H9 (cell line): ENCODE results near the gene NEURL1. TPM values are rescaled to one million over a fixed set of nuclear protein-coding genes. Genes with fewer than 3 reads are reported as not detected.

Source experiments
- DNase-seq: peaks from one replicate; pipeline ENCODE4 v3.0.0-alpha.2; 2017
- H2AFZ ChIP-seq: one replicate; pipeline ENCODE4 v1.6.1; 2013; ENCODE audit warnings: mild to moderate bottlenecking, low read length, control low read depth, moderate library complexity
- H2AK5ac ChIP-seq: 2 replicates; pipeline ENCODE4 v1.6.1; 2013; ENCODE audit warnings: low read length, control low read depth, mixed read lengths; ENCODE audit not compliant: insufficient read length
- H2BK120ac ChIP-seq: one replicate; pipeline ENCODE4 v1.6.1; 2013; ENCODE audit warnings: low read depth, mild to moderate bottlenecking, low read length, control low read depth, inconsistent platforms; ENCODE audit not compliant: poor library complexity, severe bottlenecking
- H2BK12ac ChIP-seq: 2 replicates; pipeline ENCODE4 v1.6.1; 2013; ENCODE audit warnings: low read length, control low read depth, mixed read lengths, low read depth; ENCODE audit not compliant: insufficient read length
- H2BK15ac ChIP-seq: 2 replicates; pipeline ENCODE4 v1.6.1; 2013; ENCODE audit warnings: low read depth, low read length, control low read depth
- H2BK20ac ChIP-seq: one replicate; pipeline ENCODE4 v1.6.1; 2013; ENCODE audit warnings: low read depth, mild to moderate bottlenecking, low read length, control low read depth, inconsistent platforms; ENCODE audit not compliant: poor library complexity, severe bottlenecking
- H2BK5ac ChIP-seq: 2 replicates; pipeline ENCODE4 v1.6.1; 2013; ENCODE audit warnings: low read length, control low read depth, mixed read lengths; ENCODE audit not compliant: insufficient read length
- H3K14ac ChIP-seq: 2 replicates; pipeline ENCODE4 v1.6.1; 2013; ENCODE audit warnings: low read length, control low read depth; ENCODE audit not compliant: insufficient read depth
- H3K18ac ChIP-seq: 2 replicates; pipeline ENCODE4 v1.6.1; 2013; ENCODE audit warnings: low read depth, mild to moderate bottlenecking, mixed read lengths, low read length, control low read depth; ENCODE audit not compliant: insufficient read length
- H3K23ac ChIP-seq: 2 replicates; pipeline ENCODE4 v1.6.1; 2013; ENCODE audit warnings: low read length, control low read depth, mixed read lengths, low read depth; ENCODE audit not compliant: insufficient read length
- H3K23me2 ChIP-seq: 2 replicates; pipeline ENCODE4 v1.6.1; 2013; ENCODE audit warnings: low read depth, mild to moderate bottlenecking, mixed read lengths, low read length, control low read depth; ENCODE audit not compliant: insufficient read length, poor library complexity, severe bottlenecking
- H3K27ac ChIP-seq: 2 replicates; pipeline ENCODE4 v1.5.1; 2013; ENCODE audit warnings: low read length, control low read depth, mixed read lengths, low read depth; ENCODE audit not compliant: insufficient read length
- H3K27me3 ChIP-seq: 2 replicates; pipeline ENCODE4 v1.6.1; 2013; ENCODE audit warnings: low read length, control low read depth, inconsistent platforms; ENCODE audit not compliant: insufficient read depth
- H3K4ac ChIP-seq: 2 replicates; pipeline ENCODE4 v1.6.1; 2013; ENCODE audit warnings: low read depth, mild to moderate bottlenecking, control low read depth, inconsistent platforms, low read length, moderate library complexity
- H3K4me1 ChIP-seq: 2 replicates; pipeline ENCODE4 v1.6.1; 2013; ENCODE audit warnings: low read length, control low read depth, inconsistent platforms; ENCODE audit not compliant: insufficient read depth
- H3K4me2 ChIP-seq: 2 replicates; pipeline ENCODE4 v1.6.1; 2013; ENCODE audit warnings: low read length, control low read depth, mixed read lengths; ENCODE audit not compliant: insufficient read length, insufficient read depth
- H3K56ac ChIP-seq: 2 replicates; pipeline ENCODE4 v1.6.1; 2013; ENCODE audit warnings: low read depth, mild to moderate bottlenecking, mixed read lengths, low read length, control low read depth; ENCODE audit not compliant: insufficient read length
- H3K79me1 ChIP-seq: 2 replicates; pipeline ENCODE4 v1.6.1; 2013; ENCODE audit warnings: low read depth, mild to moderate bottlenecking, moderate library complexity, low read length, control low read depth, inconsistent platforms; ENCODE audit not compliant: insufficient read depth, poor library complexity, severe bottlenecking
- H3K79me2 ChIP-seq: 2 replicates; pipeline ENCODE4 v1.6.1; 2013; ENCODE audit warnings: low read length, control low read depth, inconsistent platforms; ENCODE audit not compliant: insufficient read depth
- H3K9ac ChIP-seq: 2 replicates; pipeline ENCODE4 v1.6.1; 2013; ENCODE audit warnings: low read length, control low read depth, mixed read lengths; ENCODE audit not compliant: insufficient read length; ENCODE audit errors: extremely low read depth
- H3K9me3 ChIP-seq: one replicate; pipeline ENCODE4 v1.6.1; 2013; ENCODE audit warnings: low read depth, low read length, inconsistent platforms; ENCODE audit not compliant: control insufficient read depth
- H3T11ph ChIP-seq: one replicate; pipeline ENCODE4 v1.6.1; 2013; ENCODE audit warnings: mild to moderate bottlenecking, low read length, control low read depth, inconsistent platforms
- H4K20me1 ChIP-seq: one replicate; pipeline ENCODE4 v1.6.1; 2013; ENCODE audit not compliant: control insufficient read depth, insufficient read length, insufficient read depth
- H4K5ac ChIP-seq: 2 replicates; pipeline ENCODE4 v1.6.1; 2013; ENCODE audit warnings: low read depth, mild to moderate bottlenecking, mixed read lengths, low read length, control low read depth; ENCODE audit not compliant: insufficient read length
- H4K8ac ChIP-seq: replicated peaks from 2 replicates; pipeline ENCODE4 v1.6.1; 2013; ENCODE audit warnings: low read length, control low read depth, mixed read lengths, low read depth; ENCODE audit not compliant: insufficient read length
- H4K91ac ChIP-seq: 2 replicates; pipeline ENCODE4 v1.6.1; 2013; ENCODE audit warnings: low read depth, mild to moderate bottlenecking, moderate library complexity, mixed read lengths, low read length, control low read depth; ENCODE audit not compliant: insufficient read length
- H3K27ac Mint-ChIP-seq, 3 experiments: 2 replicates in 2 of 3; 3 replicates in 1 of 3; pipeline ENCODE4 v1.8.0; 2020 to 2021; ENCODE audit warnings: mixed read lengths in 3 of 3, mild to moderate bottlenecking in 1 of 3, moderate library complexity in 1 of 3
- H3K27me3 Mint-ChIP-seq: 2 replicates; pipeline ENCODE4 v1.8.0; 2021; ENCODE audit warnings: low read depth, mild to moderate bottlenecking, moderate library complexity, mixed read lengths
- H3K36me3 Mint-ChIP-seq, 3 experiments: 2 replicates in 2 of 3; 3 replicates in 1 of 3; pipeline ENCODE4 v1.8.0; 2020 to 2021; ENCODE audit warnings: low read depth in 3 of 3, mixed read lengths in 3 of 3; ENCODE audit not compliant: insufficient read depth in 1 of 3
- H3K4me1 Mint-ChIP-seq, 2 experiments: 2 replicates each; pipeline ENCODE4 v1.8.0; 2020; ENCODE audit warnings: mixed read lengths in 2 of 2
- H3K4me3 Mint-ChIP-seq, 2 experiments: 2 replicates in 1 of 2; 3 replicates in 1 of 2; pipeline ENCODE4 v1.8.0; 2020 to 2021; ENCODE audit warnings: mild to moderate bottlenecking in 2 of 2, mixed read lengths in 2 of 2, moderate library complexity in 1 of 2
- H3K9me3 Mint-ChIP-seq, 2 experiments: 2 replicates in 1 of 2; 3 replicates in 1 of 2; pipeline ENCODE4 v1.8.0; 2020; ENCODE audit warnings: mild to moderate bottlenecking in 2 of 2, mixed read lengths in 2 of 2, moderate library complexity in 1 of 2
- CTCF ChIP-seq: fragments of 200-600 bp; sonication (generic); conservative IDR thresholded peaks from 3 replicates; pipeline ENCODE4 v1.8.0; 2021; ENCODE audit warnings: antibody characterized with exemption, mild to moderate bottlenecking
- WGBS: extraction: QIAGEN DNeasy Blood & Tissue Kit; methylation state at CpG from one replicate; pipeline ENCODE4 v1.1.7; 2013; ENCODE audit warnings: missing lambda C conversion rate, low lambda C conversion rate, mixed read lengths; ENCODE audit not compliant: insufficient read length; ENCODE audit errors: extremely low coverage; 5-methylcytosine and 5-hydroxymethylcytosine counted together
- total RNA-seq: library from RNA; stranded (reverse); gene quantifications from 2 replicates; pipeline ENCODE4 v1.2.1, GENCODE V29; 2021

The NEURL1 gene
- total RNA-seq, 1 experiment from 2014 or later, result 1.2 TPM

- Histone ChIP-seq H3K4me2 (no peak overlapping the region), H3K18ac (peak overlapping the region; percentile 48), H4K91ac (peak overlapping the region; percentile 25), H3K14ac (peak overlapping the region; percentile 77; the same call in 1 of the 2 replicates), H4K20me1 (no peaks in the 10 kb centered on the region), H3K4ac (no peak overlapping the region; the same call in 1 of the 2 replicates), H4K8ac (no peak overlapping the region), H2BK12ac (no peak overlapping the region), H3K27ac (no peak overlapping the region), H3K9me3 (no peaks in the 10 kb centered on the region), H2BK20ac (no peak overlapping the region), H2BK120ac (no peak overlapping the region), H3T11ph (no peak overlapping the region), H2AFZ (no peak overlapping the region), H4K5ac (no peak overlapping the region), H3K9ac (no peak overlapping the region), H3K4me1 (peaks cover 17% of the 10 kb centered on the region; the same call in 1 of the 2 replicates), H3K56ac (no peak overlapping the region), H3K23me2 (no peaks in the 10 kb centered on the region), H3K23ac (no peak overlapping the region), H2BK15ac (no peak overlapping the region), H2BK5ac (no peak overlapping the region), H2AK5ac (no peak overlapping the region), H3K79me1 (no peaks in the 10 kb centered on the region), H3K79me2 (no peaks in the 10 kb centered on the region), H3K27me3 (no peaks in the 10 kb centered on the region)
- Mint-ChIP-seq H3K27ac (no peak overlapping the region; a peak in 1 of 7 replicates), H3K36me3 (no peaks in the 10 kb centered on the region; a peak in 3 of 7 replicates), H3K9me3 (no peaks in the 10 kb centered on the region), H3K4me3 (no peak overlapping the region), H3K27me3 (no peaks in the 10 kb centered on the region; the same call in 1 of the 2 replicates), H3K4me1 (peaks cover 52 to 65% of the 10 kb centered on the region in 2 experiments)
- DNase-seq, result no peak
- TF ChIP-seq CTCF, result no peak
- WGBS, result no CpG with 5 or more reads among the region's 19 CpGs
Measured at GRCh38 chr10:103637927-103638557, 144.5 kb downstream of the NEURL1 start.
